WI38 (cell line): ENCODE data around the gene CEP83.
"Not testable (repeated sequence)": the region's sequence is repeated elsewhere in the genome, so short reads cannot be mapped to it uniquely, and the experiment has no call there.

Source experiments
- H3K4me3 ChIP-seq: 2 replicates; pipeline ENCODE4 v1.5.1; 2011; ENCODE audit warnings: low read depth, mild to moderate bottlenecking, control low read depth, low read length
- TF ChIP-seq, protein P1 (sequence below): IDR thresholded peaks from 2 replicates; pipeline ENCODE4 v1.5.1; 2012; ENCODE audit warnings: low read depth, mild to moderate bottlenecking, control low read depth, low read length

The CEP83 gene

DNA sequence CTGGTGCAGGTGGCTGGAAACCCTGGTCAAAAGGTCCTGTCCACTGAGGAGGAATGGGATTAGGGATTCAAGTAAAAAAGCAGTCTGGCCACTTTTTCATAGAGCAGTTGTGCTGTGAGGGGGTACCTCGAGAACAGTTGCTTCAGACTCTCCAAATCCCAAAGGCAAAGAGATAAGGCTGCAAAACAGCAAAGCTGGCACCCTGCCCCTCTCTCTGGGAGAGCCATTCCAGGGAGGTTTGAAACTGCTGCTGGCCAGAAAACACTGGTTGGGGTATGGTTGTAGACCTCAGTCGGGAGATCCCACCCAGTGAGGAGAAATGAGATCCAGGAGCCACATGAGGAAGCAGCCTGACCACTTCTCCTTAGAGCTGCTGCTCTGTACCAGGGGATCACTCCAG is 137.3 kb downstream of the CEP83 start:
- TF ChIP-seq, protein P1, sequence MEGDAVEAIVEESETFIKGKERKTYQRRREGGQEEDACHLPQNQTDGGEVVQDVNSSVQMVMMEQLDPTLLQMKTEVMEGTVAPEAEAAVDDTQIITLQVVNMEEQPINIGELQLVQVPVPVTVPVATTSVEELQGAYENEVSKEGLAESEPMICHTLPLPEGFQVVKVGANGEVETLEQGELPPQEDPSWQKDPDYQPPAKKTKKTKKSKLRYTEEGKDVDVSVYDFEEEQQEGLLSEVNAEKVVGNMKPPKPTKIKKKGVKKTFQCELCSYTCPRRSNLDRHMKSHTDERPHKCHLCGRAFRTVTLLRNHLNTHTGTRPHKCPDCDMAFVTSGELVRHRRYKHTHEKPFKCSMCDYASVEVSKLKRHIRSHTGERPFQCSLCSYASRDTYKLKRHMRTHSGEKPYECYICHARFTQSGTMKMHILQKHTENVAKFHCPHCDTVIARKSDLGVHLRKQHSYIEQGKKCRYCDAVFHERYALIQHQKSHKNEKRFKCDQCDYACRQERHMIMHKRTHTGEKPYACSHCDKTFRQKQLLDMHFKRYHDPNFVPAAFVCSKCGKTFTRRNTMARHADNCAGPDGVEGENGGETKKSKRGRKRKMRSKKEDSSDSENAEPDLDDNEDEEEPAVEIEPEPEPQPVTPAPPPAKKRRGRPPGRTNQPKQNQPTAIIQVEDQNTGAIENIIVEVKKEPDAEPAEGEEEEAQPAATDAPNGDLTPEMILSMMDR, result no peak
- no peak overlapping the region for H3K4me3 ChIP-seq

DNA sequence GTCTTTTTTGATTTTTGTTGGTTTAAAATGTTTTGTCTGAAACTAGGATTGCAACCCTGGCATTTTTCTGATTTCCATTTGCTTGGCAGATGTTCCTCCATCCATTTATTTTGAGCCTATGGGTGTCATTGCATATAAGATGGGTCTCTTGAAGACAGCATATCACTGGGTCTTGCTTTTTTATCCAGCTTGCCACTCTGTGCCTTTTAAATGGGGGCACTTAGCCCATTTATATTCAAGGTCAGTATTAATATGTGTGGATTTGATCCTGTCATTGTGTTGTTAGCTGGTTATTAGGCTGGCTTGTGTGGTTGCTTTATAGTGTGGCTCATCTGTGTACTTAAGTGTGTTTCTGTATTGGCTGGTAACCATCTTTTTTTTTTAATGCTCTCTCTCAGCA is 139.6 kb downstream of the CEP83 start:
- TF ChIP-seq, protein P1, result no peak
- H3K4me3 ChIP-seq, result no peak overlapping the region

DNA sequence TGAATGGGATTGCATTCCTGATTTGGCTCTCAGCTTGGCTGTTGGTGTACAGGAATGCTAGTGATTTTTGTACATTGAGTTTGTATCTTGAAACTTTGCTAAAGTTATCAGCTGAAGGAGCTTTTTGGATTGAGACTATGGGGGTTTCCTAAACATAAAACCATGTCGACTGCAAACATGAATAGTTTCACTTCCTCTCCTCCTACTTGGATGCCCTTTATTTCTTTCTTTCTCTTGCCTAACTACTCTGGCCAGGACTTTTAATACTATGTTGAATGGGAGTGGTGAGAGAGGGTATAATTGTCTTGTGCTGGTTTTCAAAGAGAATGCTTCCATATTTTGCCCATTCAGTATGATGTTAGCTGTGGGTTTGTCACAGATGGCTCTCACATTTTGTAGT is 141.5 kb downstream of the CEP83 start:
- no peak overlapping the region for H3K4me3 ChIP-seq
- TF ChIP-seq, protein P1, result no peak

DNA sequence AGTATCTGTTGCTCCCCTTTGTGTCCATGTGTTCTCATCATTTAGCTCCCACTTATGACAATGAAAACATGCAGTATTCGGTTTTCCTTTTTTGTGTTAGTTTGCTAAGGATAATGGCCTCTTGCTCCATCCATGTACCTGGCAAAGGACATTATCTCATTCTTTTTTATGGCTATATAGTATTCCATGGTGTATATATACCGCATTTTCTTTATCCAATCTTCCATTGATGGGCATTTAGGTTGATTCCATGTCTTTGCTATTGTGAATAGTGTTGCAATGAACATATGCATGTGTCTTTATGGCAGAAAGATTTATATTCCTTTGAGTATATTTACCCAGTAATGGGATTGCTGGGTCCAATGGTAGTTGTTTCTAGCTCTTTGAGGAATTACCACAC is 143.1 kb downstream of the CEP83 start:
- not testable (repeated sequence) for H3K4me3 ChIP-seq

DNA sequence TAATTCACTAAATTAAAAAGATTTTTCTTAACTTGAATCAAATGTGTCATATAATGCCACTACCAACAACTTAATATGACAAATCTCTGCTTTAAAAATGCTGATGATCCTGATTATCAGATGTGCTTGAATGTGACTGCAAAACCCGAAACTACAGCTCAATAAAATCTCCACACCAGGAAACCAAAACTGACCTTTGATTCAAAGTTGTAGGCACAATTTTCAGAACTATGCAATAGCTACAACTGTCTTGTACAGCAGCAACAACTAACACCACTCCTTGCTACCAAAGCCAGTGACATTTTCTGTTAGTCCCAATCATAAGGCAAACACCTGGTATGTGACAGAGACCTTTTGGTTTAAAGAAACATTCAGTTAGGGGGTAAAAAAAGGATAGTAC is 147.3 kb downstream of the CEP83 start:
- no peak overlapping the region for H3K4me3 ChIP-seq
- TF ChIP-seq, protein P1, result no peak

DNA sequence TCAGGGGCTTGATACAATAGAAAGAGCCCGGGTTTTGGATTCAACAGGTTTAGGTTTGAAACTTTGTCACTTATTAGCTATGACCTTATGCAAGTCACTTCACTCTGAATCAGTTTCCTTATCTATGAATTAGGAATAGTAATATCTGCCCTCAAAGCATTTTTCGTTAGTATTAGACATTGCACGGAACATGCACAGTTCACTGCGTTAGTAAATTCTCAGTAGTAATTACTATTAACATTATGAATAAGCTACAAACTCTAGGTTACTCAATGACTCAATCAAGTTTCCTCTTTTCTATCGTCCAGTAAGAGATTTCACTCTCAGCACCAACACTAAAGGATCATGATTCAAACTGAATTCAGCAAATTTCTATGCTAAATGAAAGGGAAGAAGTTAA is 150.3 kb downstream of the CEP83 start:
- TF ChIP-seq, protein P1, result no peak

DNA sequence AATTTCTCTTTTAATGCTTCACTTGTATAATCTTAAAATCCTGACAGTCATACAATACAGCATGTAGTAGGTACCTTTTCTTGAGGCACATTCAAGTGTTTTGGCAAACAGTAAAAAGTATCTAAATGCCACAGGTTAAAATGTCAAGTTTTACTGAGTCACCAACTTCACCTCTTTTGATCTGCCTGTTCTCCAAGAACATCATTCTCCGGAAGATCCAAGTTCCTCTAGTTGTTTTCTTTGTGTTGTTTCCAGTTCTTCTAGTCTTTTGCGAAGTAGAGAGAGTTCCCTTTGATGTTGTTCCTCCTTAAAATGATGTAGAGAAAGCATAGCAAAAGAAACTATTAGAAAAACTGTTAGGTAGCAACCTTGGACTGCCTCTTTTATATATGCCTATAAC is 151.1 kb downstream of the CEP83 start:
- TF ChIP-seq, protein P1, result no peak
- no peak overlapping the region for H3K4me3 ChIP-seq

More for the DNA sequence above, 150.3 kb downstream of the CEP83 start:
- no peak overlapping the region for H3K4me3 ChIP-seq

DNA sequence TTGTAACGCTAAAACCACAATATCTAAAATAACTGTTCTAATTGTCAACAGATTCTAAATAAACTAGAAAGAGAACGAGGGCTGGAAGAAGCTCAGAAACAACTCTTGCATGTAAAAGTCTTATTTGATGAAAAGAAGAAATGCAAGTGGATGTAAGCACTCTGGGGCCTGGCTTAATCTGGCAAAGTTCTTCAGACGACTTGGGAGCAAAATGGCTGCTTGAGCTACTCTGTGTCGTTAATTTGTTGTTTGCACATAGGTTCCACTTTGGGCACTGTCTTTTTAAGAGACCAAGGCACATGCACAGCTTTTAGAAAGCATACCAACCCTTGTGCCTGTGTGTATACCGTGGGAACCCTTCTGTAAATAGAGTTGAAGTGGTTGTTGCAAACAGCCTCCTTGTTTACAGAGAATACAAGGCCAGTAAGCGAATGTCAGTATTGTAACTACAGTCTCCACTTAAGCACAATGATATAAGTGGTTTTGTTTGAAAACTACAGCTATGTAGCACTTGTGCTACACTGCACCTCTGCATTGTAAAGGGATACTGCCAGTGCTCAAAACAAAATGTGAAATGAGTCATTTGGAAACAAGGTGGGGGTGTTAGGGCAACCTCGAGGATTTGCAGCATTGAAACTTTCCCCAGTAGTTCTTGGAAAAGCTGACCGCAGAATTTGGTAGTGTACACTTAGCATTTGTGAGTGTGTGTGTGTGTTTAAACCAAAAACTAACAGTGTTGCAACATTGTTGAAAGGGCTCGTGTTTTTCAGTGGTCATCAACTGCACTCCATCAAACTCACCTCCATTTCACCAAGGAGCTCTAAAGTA is 154.3 kb downstream of the CEP83 start:
- TF ChIP-seq, protein P1, result no peak
- no peak overlapping the region for H3K4me3 ChIP-seq
